ENCODE data around the gene MCOLN3.

- TF ChIP-seq, protein P1, sequence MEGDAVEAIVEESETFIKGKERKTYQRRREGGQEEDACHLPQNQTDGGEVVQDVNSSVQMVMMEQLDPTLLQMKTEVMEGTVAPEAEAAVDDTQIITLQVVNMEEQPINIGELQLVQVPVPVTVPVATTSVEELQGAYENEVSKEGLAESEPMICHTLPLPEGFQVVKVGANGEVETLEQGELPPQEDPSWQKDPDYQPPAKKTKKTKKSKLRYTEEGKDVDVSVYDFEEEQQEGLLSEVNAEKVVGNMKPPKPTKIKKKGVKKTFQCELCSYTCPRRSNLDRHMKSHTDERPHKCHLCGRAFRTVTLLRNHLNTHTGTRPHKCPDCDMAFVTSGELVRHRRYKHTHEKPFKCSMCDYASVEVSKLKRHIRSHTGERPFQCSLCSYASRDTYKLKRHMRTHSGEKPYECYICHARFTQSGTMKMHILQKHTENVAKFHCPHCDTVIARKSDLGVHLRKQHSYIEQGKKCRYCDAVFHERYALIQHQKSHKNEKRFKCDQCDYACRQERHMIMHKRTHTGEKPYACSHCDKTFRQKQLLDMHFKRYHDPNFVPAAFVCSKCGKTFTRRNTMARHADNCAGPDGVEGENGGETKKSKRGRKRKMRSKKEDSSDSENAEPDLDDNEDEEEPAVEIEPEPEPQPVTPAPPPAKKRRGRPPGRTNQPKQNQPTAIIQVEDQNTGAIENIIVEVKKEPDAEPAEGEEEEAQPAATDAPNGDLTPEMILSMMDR (IDR thresholded peaks at IDR 0.05), result no peak
- TF ChIP-seq POLR2A (IDR thresholded peaks at IDR 0.05), result no peak
Observed at GRCh38 chr1:85089203-85089602, 40.9 kb upstream of the MCOLN3 start.

Data from heart left ventricle (tissue), 13 donors.